T-cell (primary cell): Measurements from ENCODE around the gene WNT1. TPM values are rescaled to one million over a fixed set of nuclear protein-coding genes. Genes with fewer than 3 reads are reported as not detected.

Experiments
- ATAC-seq, 4 experiments: fragments of 200-7000 bp in 3 of 4; fragments of 150-1000 bp in 1 of 4; cut with Tn5 transposase; replicated peaks in 1 of 4; 1 replicate in 3 of 4; 2 replicates in 1 of 4; pipeline ENCODE4 v1.10.0; 2021; ENCODE audit warnings: moderate library complexity in 3 of 4, mild to moderate bottlenecking in 2 of 4, moderate number of reproducible peaks in 1 of 4
- CTCF ChIA-PET, 2 donors: fragments of 300-600 bp; sonication (Branson Sonifier 250); formaldehyde crosslinking; loops; one replicate each; lab custom pipeline; 2022; ENCODE audit warnings: antibody characterized with exemption in 2 of 2; lab: Charles Lee
- POLR2A ChIA-PET, 2 donors: fragments of 300-600 bp; sonication (Branson Sonifier 250); formaldehyde crosslinking; loops; one replicate each; lab custom pipeline; 2022; ENCODE audit warnings: antibody characterized with exemption in 2 of 2; lab: Charles Lee
- DNase-seq, 35 experiments: peaks; one replicate each; pipeline versions ENCODE4 v3.0.0 to v3.0.0-alpha.2; 2013 to 2023
- H3K27ac ChIP-seq: one replicate; pipeline ENCODE4 v1.5.1; 2013; ENCODE audit warnings: low read length
- H3K27me3 ChIP-seq, 2 experiments: replicated peaks in 1 of 2; 1 replicate in 1 of 2; 2 replicates in 1 of 2; pipeline versions ENCODE4 v1.6.1 to v1.7.0; 2013; ENCODE audit warnings: low read length in 1 of 2, mixed read lengths in 1 of 2; ENCODE audit not compliant: control insufficient read depth in 2 of 2, insufficient read depth in 2 of 2; ENCODE audit errors: extremely low read depth in 1 of 2
- H3K36me3 ChIP-seq, 2 donors: 1 replicate in 1 of 2; 2 replicates in 1 of 2; pipeline versions ENCODE4 v1.6.1 to v1.7.0; 2013; ENCODE audit warnings: low read length in 1 of 2; ENCODE audit not compliant: control insufficient read depth in 2 of 2, insufficient read depth in 1 of 2; ENCODE audit errors: extremely low read depth in 1 of 2
- H3K4me1 ChIP-seq, 2 experiments: 1 replicate in 1 of 2; 2 replicates in 1 of 2; pipeline versions ENCODE4 v1.6.1 to v1.7.0; 2013; ENCODE audit warnings: low read length in 2 of 2, mixed read lengths in 1 of 2; ENCODE audit not compliant: insufficient read depth in 2 of 2, control insufficient read depth in 1 of 2; ENCODE audit errors: extremely low read depth in 1 of 2
- H3K4me3 ChIP-seq, 2 donors: 1 replicate in 1 of 2; 2 replicates in 1 of 2; pipeline versions ENCODE4 v1.5.1 to v1.7.0; 2013; ENCODE audit warnings: mild to moderate bottlenecking in 2 of 2, low read length in 1 of 2, moderate library complexity in 1 of 2; ENCODE audit not compliant: control insufficient read depth in 1 of 2; ENCODE audit errors: extremely low read depth in 1 of 2
- H3K9me3 ChIP-seq: 2 replicates; pipeline ENCODE4 v1.7.0; 2013
- H3K27ac Mint-ChIP-seq, 2 donors: one replicate each; pipeline ENCODE4 v1.8.0; 2020 to 2021; ENCODE audit warnings: mild to moderate bottlenecking in 2 of 2, mixed read lengths in 2 of 2
- H3K27me3 Mint-ChIP-seq, 2 donors: one replicate each; pipeline ENCODE4 v1.8.0; 2021 to 2022; ENCODE audit warnings: mixed read lengths in 2 of 2
- H3K36me3 Mint-ChIP-seq: one replicate; pipeline ENCODE4 v1.8.0; 2021; ENCODE audit warnings: mixed read lengths
- H3K4me1 Mint-ChIP-seq, 3 donors: one replicate each; pipeline ENCODE4 v1.8.0; 2020 to 2022; ENCODE audit warnings: mixed read lengths in 3 of 3, mild to moderate bottlenecking in 1 of 3
- H3K4me3 Mint-ChIP-seq, 3 donors: one replicate each; pipeline ENCODE4 v1.8.0; 2020 to 2022; ENCODE audit warnings: mild to moderate bottlenecking in 3 of 3, mixed read lengths in 3 of 3, moderate library complexity in 3 of 3
- H3K9me3 Mint-ChIP-seq, 3 donors: one replicate each; pipeline ENCODE4 v1.8.0; 2020 to 2022; ENCODE audit warnings: mixed read lengths in 3 of 3
- WGBS: methylation state at CpG from one replicate; pipeline ENCODE4 v1.1.5; 2013; ENCODE audit warnings: missing lambda C conversion rate; ENCODE audit not compliant: insufficient coverage; 5-methylcytosine and 5-hydroxymethylcytosine counted together
- total RNA-seq, 35 experiments: library from RNA in 6 of 35; stranded (reverse) in 6 of 35; fragments of 120-200 nt in 1 of 35; gene quantifications; one replicate each; pipeline versions ENCODE4 v1.2.1 to v1.2.4 and lab custom pipeline; 2013 to 2026

Gene WNT1
- total RNA-seq, 5 donors from 2014 or later (not counting 1 experiment from before 2014, with no cell fraction given): 0.47 to 2.6 (median 0.85) TPM

- Mint-ChIP-seq H3K36me3 (no peaks in the 10 kb centered on the region), H3K27ac (peak overlapping the region in 1 of 2 donors; percentile 1), H3K4me3 (no peak overlapping the region), H3K4me1 (peaks cover 41 to 51% (median 44%) of the 10 kb centered on the region in 3 donors), H3K9me3 (no peaks in the 10 kb centered on the region), H3K27me3 (peaks cover 41 to 55% of the 10 kb centered on the region in 2 donors)
- Histone ChIP-seq H3K4me3 (no peak overlapping the region), H3K36me3 (no peaks in the 10 kb centered on the region), H3K27me3 (peaks cover 16 to 71% of the 10 kb centered on the region in 2 experiments), H3K9me3 (no peaks in the 10 kb centered on the region), H3K27ac (no peak overlapping the region), H3K4me1 (peaks cover 16 to 65% of the 10 kb centered on the region in 2 experiments)
- DNase-seq (peak in 6 of 35 experiments; percentile 32 to 60 (median 35)), ATAC-seq (no peak)
- ChIA-PET POLR2A (interaction anchor here in 1 of 2 donors (0.6 kb wide), 1 partner anchor 1892 kb away, joined by 3 read pairs; no protein-coding TSS in a partner anchor), CTCF (interaction anchor here (0.7 to 1.1 kb wide), 2 partner anchors 121 to 1115 kb away, joined by 3 read pairs; no protein-coding TSS in a partner anchor)
- 25% methylated on average over 14 of the region's 19 CpGs for WGBS
Measured at GRCh38 chr12:48973941-48974673, 4.0 kb upstream of the WNT1 start.

GRCh38 chr12:48977290-48978281 lies 536 bp upstream of the WNT1 start:
- DNase-seq: peak in 34 of 35 experiments; percentile 60 to 91 (median 79)
- WGBS: 6% methylated on average over 40 of the region's 50 CpGs
- peak; percentile 36 to 61 (median 50) for ATAC-seq
- Mint-ChIP-seq H3K27me3 (peaks cover 26 to 33% of the 10 kb centered on the region in 2 donors), H3K4me1 (peaks cover 44 to 54% (median 54%) of the 10 kb centered on the region in 3 donors), H3K36me3 (no peaks in the 10 kb centered on the region), H3K9me3 (no peaks in the 10 kb centered on the region), H3K27ac (peak overlapping the region in 1 of 2 donors; percentile 39), H3K4me3 (peak overlapping the region; percentile 34 to 86 (median 41))
- Histone ChIP-seq H3K36me3 (no peaks in the 10 kb centered on the region), H3K27me3 (peaks cover 10 to 60% of the 10 kb centered on the region in 2 experiments), H3K4me3 (no peak overlapping the region), H3K27ac (no peak overlapping the region), H3K9me3 (no peaks in the 10 kb centered on the region), H3K4me1 (peaks cover 20 to 63% of the 10 kb centered on the region in 2 experiments)
- ChIA-PET POLR2A (interaction anchor here (0.6 to 0.7 kb wide), 4 partner anchors 20 to 439 kb away, joined by 3 to 4 read pairs (median 3); partner anchors contain the start of gene ARF3 (in 1 of the 2)), CTCF (interaction anchor here (0.6 to 4.9 kb wide), 21 partner anchors 9 to 296 kb away, joined by 3 to 55 read pairs (median 4); partner anchors contain the start of genes ARF3 (in 2 of the 2), DDX23 (in 1 of the 2) and FKBP11 (in 1 of the 2))

- peak; percentile 2 to 7 (median 4) for ATAC-seq
- Histone ChIP-seq H3K27me3 (peaks cover 10 to 46% of the 10 kb centered on the region in 2 experiments), H3K4me1 (peaks cover 20 to 57% of the 10 kb centered on the region in 2 experiments), H3K27ac (peak overlapping the region; percentile 72), H3K36me3 (no peaks in the 10 kb centered on the region), H3K4me3 (peak overlapping the region; percentile 56 to 81), H3K9me3 (no peaks in the 10 kb centered on the region)
- H3K4me3 Mint-ChIP-seq: peak overlapping the region; percentile 82 to 86 (median 85)
- peaks cover 42 to 55% (median 52%) of the 10 kb centered on the region in 3 donors for H3K4me1 Mint-ChIP-seq
- peak in 3 of 35 experiments; percentile 10 to 37 (median 16) for DNase-seq
- H3K36me3 Mint-ChIP-seq: no peaks in the 10 kb centered on the region
- POLR2A ChIA-PET: interaction anchor here in 1 of 2 donors (0.6 to 1.1 kb wide), 2 partner anchors 53 to 88 kb away, joined by 3 read pairs; no protein-coding TSS in a partner anchor
- WGBS: 4% methylated on average over 27 of the region's 45 CpGs
- CTCF ChIA-PET: interaction anchor here (0.6 to 4.9 kb wide), 12 partner anchors 9 to 127 kb away, joined by 3 to 55 read pairs (median 5); partner anchors contain the start of genes ARF3 (in 2 of the 2), DDX23 (in 1 of the 2) and FKBP11 (in 1 of the 2)
- peak overlapping the region; percentile 62 to 82 for H3K27ac Mint-ChIP-seq
- peaks cover 14 to 23% of the 10 kb centered on the region in 2 donors for H3K27me3 Mint-ChIP-seq
- no peaks in the 10 kb centered on the region for H3K9me3 Mint-ChIP-seq
Measured at GRCh38 chr12:48978741-48979601, 849 bp downstream of the WNT1 start.

- H3K4me3 Mint-ChIP-seq: peak overlapping the region; percentile 82 to 86 (median 85)
- WGBS: 1% methylated on average over 51 of the region's 55 CpGs
- H3K27ac ChIP-seq: peak overlapping the region; percentile 72
- ATAC-seq: peak; percentile 31 to 54 (median 47)
- ChIA-PET CTCF (interaction anchor here (0.6 to 4.9 kb wide), 10 partner anchors 8 to 128 kb away, joined by 3 to 55 read pairs (median 4); partner anchors contain the start of genes ARF3 (in 1 of the 2), DDX23 (in 1 of the 2) and FKBP11 (in 1 of the 2)), POLR2A (interaction anchor here in 1 of 2 donors (1.1 kb wide), 1 partner anchor 54 kb away, joined by 3 read pairs; no protein-coding TSS in a partner anchor)
- DNase-seq: peak in 19 of 35 experiments; percentile 32 to 75 (median 45)
- no peaks in the 10 kb centered on the region for H3K36me3 ChIP-seq
- H3K4me3 ChIP-seq: peak overlapping the region; percentile 56 to 81
- H3K4me1 Mint-ChIP-seq: peaks cover 42 to 52% (median 50%) of the 10 kb centered on the region in 3 donors
- H3K27me3 Mint-ChIP-seq: peaks cover 8 to 16% of the 10 kb centered on the region in 2 donors
- peaks cover 20 to 54% of the 10 kb centered on the region in 2 experiments for H3K4me1 ChIP-seq
- H3K9me3 ChIP-seq: no peaks in the 10 kb centered on the region
- H3K36me3 Mint-ChIP-seq: no peaks in the 10 kb centered on the region
- H3K27ac Mint-ChIP-seq: peak overlapping the region; percentile 69 to 82
- H3K27me3 ChIP-seq: peaks cover 12 to 41% of the 10 kb centered on the region in 2 experiments
- H3K9me3 Mint-ChIP-seq: no peaks in the 10 kb centered on the region
Measured at GRCh38 chr12:48979602-48980388, 1.7 kb downstream of the WNT1 start.
